EL (cell line): ENCODE results near the gene DLGAP3.
"Not testable (repeated sequence)": the region's sequence is repeated elsewhere in the genome, so short reads cannot be mapped to it uniquely, and the experiment has no call there.

Experiments used
- DNase-seq: peaks from one replicate; pipeline ENCODE4 v3.0.0-alpha.2; 2016

DLGAP3 gene

DNA sequence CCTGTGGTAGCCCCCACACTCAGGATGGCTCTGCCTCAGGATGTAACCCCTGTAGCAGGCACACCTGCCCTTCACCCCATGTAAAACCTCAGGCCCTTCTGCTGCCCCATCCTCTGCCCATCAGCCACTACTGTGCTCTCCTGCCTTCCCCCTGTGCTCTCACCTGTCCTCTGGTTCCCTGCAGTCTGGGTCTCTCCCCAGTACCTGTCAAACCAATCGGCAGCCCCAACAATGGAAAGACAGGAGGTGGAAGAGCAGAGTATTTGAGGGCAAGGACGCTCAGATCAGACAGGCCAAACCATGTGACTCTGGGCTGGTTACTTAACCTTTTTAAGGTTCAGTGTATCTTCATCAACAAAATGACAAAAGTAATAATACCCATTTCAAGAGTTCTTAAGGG, 100.8 kb downstream of the DLGAP3 start:
- no peak for DNase-seq

DNA sequence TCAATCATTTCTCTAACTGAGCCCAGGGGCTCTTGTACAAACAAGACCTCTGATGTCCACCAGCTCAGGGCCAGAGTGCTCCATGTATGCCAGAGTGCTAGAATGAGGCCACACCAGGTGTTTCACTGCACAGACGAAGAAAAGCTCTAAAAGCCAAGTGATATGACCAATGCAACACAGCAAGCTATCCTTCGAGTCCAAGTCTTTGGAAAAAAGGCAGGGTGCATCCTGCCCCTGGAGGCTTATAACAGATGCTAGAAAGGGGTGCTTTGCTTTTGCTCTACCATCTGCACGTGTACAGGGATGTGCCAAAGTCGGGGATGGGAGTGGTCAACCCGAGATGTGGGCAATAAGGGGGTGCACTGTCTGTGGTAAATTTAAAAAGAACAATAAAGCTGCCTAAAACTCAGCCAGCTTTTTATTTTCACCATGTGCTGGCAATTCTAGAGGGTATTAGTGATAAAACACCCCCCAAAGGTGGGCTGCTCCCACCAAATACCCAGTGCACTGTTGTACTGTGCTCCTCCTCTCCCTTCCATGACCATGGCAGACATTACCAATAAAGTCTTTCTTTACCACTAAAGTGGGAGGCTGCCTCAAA, 102.0 kb downstream of the DLGAP3 start:
- no peak for DNase-seq

DNA sequence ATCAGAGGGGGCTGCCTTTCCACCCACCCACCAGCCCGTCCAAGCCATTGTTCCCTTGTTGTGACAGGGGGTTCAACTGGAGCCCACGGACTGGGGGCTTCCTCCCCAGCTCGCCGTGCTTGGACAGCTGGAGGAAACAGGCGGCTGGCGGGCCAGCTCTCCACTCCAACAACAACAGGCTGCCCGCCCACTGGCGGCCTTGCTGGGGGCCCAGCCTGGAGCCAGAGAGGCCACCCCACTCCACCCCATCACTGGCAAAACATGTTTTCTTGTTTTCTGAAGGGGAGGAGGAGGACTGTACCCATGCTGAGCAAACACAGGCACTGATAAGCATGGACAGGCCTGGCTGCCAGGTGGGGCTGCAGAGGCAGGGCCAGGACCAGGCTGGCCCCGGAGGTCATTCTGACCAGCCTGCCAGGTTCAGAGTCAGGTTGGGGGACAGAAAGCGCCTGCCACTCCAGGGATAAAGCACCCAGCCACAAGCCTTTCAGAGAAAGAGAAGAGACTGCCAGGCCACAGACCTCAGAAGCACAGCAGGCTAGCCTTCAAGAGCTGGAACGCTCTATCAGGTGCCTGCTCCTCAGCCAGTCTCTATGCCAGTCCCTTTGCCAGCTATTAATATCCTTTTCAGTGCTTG, 103.9 kb downstream of the DLGAP3 start:
- no peak for DNase-seq

DNA sequence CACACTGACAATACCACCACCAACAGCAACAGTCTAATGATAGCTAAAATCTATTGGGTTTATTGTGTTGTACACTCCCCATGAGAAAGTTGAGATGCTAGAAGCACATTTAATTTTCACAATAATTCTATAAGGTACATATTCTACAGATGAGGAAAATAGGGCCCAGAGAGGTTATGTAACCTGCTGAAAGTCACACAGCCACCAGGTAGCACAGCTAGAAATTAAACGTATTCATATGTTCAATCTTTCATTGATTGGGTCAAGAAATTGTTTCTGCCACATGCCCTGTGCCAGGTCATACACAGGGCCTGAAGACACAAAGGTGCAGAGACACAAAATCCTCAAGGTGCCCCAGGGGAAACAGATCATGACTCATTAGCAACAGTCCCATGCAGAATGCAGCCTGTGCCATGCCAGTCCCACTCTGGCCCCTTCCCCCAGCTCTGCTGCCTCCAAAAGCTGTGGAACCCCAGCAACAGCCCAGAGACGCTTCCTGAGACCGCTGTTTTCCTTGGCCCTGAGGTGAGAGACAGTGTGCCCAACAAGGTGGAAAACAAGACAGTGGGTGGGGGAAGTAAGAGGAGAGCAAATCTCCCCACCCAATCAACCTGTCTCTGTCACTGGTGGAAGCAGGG, 104.5 kb downstream of the DLGAP3 start:
- no peak for DNase-seq

DNA sequence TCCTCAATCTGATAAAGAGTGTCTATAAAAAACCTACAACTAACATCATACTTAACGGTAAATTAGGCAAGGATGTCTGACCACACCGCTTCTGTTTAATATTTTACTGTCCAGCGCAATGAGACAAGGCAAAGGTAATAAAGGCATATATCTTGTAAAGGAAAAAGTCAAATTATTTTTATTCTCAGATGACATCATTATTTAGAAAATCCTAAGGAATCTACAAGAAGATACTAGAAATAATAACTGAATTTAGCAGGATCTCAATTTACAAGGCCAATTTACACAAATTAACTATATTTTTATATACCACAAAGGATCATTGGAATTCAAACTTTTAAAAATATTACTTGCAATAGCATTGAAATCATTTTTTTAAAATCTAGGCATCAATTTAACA, 107.2 kb downstream of the DLGAP3 start:
- no peak for DNase-seq

DNA sequence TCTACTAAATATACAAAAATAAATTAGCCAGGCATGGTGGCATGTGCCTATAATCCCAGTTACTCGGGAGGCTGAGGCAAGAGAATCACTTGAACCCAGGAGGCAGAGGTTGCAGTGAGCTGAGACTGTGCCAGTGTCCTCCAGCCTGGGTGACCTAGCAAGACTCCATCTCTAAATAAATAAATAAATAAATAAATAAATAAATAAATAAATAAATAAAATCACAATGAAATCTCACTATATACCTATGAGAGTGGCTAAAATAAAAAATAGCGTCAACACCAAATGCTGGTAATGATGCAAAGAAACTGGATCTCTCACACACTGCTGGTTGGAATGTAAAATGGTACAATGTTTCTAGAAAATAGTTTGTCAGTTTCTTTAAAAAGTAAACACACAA, 110.6 kb downstream of the DLGAP3 start:
- not testable (repeated sequence) for DNase-seq

DNA sequence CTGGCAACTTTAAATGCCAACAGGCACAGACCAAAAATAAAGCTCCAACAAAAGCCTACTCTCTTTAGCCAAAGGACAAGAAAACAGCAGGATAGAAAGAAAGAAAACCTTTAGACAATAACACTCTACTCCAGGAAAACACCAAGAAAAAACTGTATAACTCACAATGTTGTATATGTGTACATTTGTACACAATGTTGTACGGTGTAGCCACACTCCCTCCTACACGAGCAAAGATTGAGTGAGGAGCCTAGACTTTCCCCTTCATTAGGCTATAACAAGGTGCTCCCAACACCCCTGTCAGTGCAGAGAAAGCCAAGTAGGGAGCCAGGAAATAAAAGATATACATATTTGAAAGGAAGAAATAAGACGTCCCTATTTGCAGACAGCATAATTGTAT, 112.7 kb downstream of the DLGAP3 start:
- no peak for DNase-seq

DNA sequence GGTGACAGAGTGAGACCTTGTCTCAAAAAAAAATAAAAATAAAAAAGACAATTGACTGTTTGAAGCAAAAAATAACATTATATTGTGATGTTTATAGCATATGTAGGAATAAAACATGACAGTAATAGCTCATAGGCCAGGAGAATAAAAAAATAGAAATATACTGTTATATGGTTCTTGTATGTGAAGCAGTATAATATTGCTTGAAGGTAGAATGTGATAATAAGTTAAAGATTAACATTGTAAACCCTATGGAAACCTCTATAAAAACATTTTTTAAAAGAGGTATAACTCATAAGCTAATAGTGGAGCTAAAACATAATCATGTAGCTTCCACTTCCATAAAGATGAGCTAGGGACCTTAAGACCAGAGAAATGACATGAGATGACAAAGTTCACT, 113.1 kb downstream of the DLGAP3 start:
- no peak for DNase-seq
